Adipose tissue (tissue), 3 donors: ENCODE measurements around the gene LTBR. TPM values are rescaled to one million over a fixed set of nuclear protein-coding genes. Genes with fewer than 3 reads are reported as not detected.
A peak's percentile ranks its signal among the peaks of the same experiment; 100 is the strongest.

ENCODE experiments used
- H3K27ac ChIP-seq: one replicate; pipeline ENCODE4 v1.5.1; 2013; ENCODE audit warnings: low read depth, low read length
- WGBS, 3 donors: extraction: QIAGEN DNeasy Blood & Tissue Kit; methylation state at CpG; one replicate each; pipeline ENCODE4 v1.1.7; 2013; 5-methylcytosine and 5-hydroxymethylcytosine counted together
- polyA plus RNA-seq, 3 donors: library from polyadenylated mRNA; stranded (reverse); fragments of 200-250 nt; gene quantifications; one replicate each; pipeline ENCODE4 v1.2.3, GENCODE V29; 2013
- donor health status: healthy with polysubstance abuse.
- donor health status: Bipolar disorder and iron deficiency.
- donor health status: healthy.

The LTBR gene
- polyA plus RNA-seq, 3 donors = 53.4 to 132 (median 60.0) TPM

DNA sequence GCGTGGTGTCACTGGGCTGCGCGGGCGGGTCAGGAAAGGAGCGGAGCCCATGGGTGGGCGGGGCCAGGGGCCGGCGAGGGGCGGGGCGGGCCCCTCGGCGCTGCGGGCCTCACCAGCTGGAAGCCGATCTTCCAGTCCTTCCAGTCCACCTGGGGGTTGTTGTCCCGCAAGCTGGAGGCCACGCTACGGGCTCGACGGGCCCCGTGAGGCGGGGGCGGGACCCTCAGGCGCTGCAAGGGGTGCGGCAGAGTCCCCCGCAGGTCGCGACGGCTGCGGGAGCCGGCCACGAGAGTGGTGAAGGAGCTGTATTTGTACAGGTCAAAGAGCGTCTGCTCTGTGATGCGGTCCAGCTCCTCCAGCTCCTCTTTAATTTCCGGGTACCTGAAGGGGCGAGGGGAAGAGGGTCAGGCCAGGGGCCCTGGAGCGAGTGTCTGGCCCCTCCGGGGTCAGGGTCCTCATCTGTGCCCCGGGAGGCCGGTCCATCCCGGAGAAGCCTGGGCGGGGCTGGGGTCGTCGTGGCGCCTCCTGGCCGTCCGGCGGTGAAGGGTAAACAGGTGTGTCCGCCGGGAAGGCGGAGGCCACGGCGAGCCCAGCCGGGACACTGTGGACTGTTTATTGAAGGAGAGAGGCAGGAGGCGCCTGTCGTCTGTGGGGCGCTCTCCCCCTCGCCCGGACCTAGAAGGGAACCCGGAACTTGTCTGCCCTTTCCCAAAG is 20.5 kb upstream of the LTBR start:
- 1 to 5% (median 3%) methylated on average over 51 to 59 of the region's 59 CpGs for WGBS, 3 donors
- H3K27ac ChIP-seq = peak overlapping the region; percentile 87

DNA sequence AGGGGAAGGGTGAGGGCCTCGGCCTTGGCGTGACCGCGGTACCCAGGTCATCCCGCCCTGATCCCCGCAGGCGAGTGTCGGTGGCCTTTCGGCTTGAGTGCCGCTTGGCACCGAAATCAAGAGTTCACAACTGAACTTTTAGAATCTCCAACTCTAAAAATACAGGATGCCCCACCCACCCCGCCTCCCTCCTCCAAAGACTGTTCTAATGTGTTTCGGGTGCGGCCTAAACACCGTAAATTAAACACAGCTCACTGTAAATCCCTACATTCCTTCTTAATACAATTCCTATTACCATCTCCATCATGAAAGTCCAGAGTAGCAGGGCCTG is 20.0 kb upstream of the LTBR start:
- no peak overlapping the region for H3K27ac ChIP-seq
- WGBS, 3 donors = 12 to 27% (median 12%) methylated on average over 15 of the region's 15 CpGs

DNA sequence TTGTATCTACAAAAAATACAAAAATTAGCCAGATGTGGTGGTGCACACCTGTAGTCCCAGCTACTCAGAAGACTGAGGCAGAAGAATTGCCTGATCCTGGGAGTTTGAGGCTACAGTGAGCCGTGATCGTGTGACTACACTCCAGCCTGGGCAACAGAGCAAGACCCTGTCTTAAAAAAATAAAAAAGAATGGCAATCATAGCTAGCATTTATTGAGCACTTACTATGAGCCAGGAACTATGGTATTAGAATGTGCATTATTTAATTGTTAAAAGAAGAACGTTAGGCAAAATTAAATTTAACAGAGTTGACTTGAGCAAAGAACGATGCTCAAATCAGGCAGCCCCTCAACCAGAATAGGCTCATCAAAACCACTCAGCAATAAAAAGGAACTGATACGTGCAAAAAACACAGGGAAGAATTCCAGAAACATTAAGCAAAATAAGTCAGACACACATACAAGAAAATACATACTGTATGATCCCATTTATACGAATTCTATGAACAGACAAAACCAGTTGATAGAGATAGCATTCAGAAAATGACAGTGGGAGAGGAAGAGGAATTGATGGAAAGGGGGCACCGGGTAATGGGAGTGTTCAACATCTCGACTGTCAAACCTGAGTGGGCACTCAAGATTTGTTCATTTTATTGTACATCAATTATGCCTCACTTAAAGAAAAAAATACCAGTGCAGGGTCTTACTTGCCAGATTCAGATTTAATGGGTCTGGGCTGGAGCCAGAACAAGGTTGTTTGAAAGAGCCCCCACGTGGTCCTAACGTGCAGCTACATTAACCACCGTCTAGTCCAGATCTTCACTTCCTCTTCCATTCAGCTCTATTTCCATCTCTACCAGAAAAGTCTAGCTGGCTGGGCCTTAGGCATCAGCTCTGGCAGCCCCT is 16.6 kb upstream of the LTBR start:
- H3K27ac ChIP-seq = no peak overlapping the region
- WGBS, 3 donors = 45 to 59% (median 48%) methylated on average over 11 of the region's 11 CpGs

DNA sequence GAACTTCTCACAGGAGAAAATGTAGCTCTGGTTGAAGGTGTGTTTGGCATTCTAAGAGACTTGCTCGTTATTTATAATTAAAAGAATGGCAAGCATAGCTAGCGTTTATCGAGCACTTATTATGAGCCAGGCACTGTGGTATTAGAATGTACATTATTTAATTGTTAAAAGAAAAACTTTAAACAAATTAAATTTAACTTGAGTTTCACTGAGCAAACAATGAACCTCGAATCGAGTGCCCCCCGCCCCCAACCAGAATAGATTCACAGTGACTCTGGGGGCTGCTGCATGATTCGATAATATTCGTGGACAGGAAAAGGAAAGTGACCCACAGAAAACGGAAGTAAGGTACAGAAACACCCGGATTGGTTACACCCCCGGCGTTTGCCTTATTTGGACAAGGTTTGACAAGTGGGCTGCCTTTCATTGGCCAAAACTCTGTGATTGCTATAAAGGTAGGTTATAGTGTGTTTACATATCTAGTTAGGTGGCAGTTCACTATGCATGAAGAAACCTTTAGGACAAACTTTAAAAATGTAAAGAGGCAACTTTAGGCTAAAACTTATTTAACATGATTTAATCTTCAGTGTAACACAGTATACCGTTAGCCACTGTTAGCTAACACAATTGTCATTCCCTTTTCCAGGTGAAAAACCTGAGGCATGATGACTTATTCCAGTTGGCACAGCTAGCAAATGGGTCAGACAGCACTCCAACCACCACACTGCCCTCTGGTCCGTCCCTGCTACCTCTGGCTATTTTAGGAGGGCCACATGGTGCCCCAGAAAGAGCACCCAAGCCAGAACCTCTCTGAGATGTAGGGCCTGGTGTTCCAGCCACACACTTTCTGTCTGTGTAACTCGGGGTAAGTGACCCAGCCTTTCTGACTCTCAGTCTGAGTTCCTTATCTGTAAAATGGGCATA is 15.7 kb upstream of the LTBR start:
- WGBS, 3 donors = 52 to 76% (median 54%) methylated on average over 15 of the region's 15 CpGs
- H3K27ac ChIP-seq = no peak overlapping the region

DNA sequence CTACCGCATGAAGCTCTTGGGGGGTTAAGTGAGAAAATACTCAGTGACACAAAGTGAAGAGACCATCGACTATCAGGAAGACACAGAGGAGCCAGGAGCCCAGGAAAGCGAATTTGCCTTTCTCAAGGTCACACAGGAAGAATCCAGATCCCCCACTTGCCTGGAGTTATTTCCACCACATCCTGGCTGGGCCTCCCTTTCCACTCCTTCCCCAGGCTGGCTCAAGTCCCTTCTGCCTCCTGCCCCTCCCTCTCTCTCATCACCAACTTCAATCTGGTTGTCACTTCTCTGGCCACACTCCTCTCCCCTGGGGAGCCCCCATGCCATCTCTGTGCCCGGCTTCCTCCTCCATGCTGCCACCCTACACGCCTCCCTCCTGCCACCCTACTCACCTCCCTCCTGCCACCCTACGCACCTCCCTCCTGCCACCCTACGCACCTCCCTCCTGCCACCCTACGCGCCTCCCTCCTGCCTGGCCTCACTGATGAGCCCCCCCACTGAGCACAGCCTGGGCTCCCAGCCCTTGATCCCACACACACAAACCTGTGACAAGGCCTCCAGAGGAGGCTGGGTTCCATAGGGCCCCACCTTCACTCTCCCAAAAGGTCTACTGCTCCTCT is 14.9 kb upstream of the LTBR start:
- no peak overlapping the region for H3K27ac ChIP-seq
- 74 to 86% (median 84%) methylated on average over 9 of the region's 9 CpGs for WGBS, 3 donors

DNA sequence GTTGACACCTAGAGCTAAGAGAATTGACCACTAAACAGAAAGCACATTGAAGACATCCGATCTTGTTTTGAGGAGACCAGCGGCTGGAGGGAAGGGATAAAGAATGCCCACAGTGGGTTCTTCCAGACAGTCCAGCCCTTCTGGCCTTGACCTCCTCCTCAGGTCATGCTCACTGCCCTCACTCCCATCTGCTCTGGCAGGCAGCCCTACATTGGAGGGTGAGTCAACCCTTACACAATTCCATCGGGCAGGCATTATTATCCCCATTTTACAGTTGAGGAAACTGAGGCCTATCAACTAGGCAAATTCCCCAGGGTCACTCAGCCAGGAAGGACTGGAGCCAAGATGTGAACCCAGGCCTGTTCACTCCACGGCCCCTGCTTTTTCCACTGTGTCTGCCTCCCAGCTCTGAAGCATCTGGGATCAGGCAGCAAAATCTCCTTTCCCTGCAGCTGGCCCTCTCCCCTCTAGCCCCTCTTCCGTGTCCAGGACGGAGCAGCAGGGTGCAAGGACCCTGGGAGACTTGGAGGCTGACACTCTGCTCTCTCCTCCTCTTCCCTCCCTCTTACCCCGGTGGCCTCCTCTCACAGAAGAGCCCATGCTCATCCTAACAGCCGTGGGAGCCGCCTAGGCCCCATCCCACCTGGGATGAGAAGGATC is 13.9 kb upstream of the LTBR start:
- no peak overlapping the region for H3K27ac ChIP-seq
- 85 to 91% (median 91%) methylated on average over 9 of the region's 9 CpGs for WGBS, 3 donors

DNA sequence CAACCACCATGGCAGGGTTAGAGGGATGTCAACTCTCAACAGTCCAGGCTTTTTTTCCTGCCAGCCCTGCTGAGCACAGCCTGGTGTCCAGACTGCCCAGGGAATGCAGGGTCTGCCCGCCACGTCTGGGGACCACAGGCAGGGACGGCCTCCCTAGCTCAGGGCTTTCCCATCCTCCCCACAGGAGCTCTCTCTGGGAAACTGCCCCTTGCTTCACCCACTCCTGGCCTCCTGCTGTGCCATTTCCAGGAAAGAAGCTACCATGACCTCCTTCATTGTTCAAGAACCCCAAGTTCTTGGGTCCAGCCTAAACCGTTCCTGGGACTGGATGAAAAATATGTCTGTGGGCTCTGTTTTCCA is 13.4 kb upstream of the LTBR start:
- 66 to 95% (median 95%) methylated on average over 4 of the region's 4 CpGs for WGBS, 3 donors
- H3K27ac ChIP-seq = no peak overlapping the region

DNA sequence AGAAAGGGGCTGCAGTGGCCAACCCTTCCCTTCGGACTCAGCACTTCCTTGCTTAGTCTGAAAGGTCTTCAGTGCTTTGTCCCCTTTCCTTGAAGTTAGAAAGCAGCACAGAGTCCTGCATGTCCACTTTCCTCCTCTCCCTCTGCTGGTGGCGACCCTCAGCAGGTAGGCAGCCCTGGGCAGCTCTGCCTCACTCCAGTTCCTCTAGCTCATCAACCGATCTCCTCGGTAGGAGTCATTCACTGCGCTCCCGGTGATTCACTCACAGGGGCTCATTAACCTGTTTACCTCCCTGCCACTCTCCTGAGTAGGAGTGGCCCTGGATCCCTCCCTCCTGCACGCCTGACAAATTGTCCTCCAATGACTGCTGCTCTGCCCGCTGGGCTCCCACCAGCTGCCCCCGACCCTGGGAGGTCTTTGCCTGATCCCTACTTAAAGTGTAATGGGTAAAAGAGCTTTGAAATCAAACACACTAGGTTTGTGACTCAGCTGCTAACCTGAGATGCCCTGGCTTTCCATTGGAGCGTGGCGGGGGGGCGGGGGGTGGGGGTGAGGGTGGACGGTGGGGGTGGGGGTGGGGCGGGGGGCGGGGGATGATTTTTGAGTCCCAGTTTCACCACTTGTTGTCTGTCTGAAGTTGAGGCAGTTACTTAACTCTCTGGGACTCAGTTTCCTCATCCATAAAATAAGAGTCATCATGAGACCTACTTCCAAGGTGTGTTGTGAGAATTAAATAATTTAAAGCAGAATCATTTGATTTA is 12.8 kb upstream of the LTBR start:
- H3K27ac ChIP-seq = no peak overlapping the region
- 31 to 73% (median 70%) methylated on average over 14 to 15 of the region's 15 CpGs for WGBS, 3 donors

DNA sequence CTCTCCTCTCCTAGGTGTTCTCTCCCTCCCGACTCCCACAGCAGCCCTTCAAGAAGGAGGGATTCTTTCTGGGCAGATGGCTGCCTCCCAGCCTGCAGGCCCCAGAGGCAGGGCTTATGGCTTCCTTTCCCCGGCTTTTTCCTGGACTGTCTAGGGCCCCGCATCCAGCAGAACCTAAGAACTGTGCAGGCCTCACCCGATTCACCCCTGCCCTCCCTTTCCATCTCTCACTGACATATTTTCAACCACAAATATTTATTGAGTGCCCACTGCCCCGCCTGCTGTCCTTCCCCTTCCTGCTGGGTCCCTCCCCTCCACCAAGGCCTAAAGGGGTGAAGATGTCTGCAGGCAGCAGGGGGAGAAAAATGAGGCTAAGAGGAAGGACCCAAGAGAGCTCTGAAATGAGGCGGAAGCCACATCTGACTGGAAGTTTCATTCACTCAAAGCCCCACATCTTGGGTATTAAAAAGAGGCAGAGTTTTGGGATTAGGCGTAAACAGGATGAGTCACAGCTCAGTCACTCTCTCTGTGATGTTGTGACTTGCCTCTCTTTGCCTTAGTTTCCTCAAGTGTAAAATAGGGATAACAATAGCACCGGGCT is 11.5 kb upstream of the LTBR start:
- no peak overlapping the region for H3K27ac ChIP-seq
- WGBS, 3 donors = 23 to 47% (median 37%) methylated on average over 8 of the region's 8 CpGs

DNA sequence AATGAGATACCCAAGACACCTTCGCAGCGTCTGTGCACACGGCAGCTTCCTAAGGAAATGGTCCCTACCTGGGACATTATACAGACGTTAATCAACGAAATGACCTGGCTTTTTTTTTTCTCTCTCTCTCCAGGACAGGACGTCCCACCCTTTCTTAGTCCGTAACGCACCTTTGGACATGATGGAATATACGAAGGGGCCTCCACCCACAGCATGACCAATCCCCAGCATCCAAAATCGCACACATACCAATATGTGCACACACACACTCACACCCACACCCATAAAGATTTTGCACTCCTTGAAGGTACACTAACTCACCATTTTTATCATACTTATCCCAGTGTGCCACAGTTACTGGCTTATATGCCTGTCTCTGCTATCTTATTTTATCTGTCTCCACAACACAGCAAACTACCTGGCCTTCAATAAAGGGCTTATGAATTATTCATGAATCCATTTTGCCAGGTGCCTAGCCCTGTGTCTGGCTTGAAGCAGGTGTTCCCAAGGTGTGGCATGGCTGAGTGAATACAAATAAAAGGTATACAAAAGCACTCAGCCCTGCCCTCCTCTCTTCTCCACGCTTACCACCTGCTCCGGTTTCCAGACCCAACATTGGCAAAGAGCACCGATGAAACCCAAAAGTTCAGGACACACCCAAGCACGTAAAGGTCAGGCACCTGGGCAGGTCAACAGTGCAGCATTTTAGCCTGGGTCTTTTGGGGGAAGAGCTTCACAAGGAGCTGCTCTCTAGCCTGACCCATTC is 10.8 kb upstream of the LTBR start:
- WGBS, 3 donors = 66 to 82% (median 76%) methylated on average over 14 of the region's 14 CpGs
- no peak overlapping the region for H3K27ac ChIP-seq

DNA sequence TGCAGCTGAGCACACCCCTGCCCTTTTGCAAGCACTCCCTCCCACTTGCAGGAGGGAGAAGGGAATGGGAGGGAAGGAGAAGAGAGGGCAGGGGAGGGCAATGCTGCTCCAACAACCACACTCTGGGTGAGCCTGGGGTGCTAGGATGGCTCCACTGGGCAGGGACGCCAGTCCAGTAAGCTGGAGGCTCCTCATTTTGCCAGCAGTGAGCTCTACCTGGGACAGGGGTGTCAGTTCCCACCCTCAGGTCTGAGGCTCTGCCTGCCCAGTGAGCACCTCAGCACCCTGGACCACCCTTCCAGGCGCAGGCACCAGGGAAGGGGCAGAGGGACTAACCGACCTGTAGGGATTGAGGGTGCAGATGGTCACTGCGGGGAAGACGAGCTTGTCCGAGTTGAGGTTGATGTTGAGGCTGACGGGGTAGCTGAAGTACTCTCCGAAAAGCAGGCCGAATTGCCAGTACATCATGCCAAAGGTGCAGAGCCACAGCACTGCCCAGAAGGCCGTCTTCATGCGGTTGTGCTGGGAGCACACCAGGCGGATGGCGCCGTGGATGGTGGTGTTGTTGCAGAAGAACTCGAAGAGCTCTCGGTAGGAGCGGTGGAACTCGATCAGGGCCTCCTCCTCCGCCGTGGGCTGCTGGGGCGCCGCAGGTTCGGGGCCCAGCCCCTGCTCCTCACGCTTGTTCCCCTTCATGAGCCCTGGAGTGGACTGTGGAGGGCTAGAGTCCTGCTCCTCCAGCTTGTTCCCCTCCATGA is 9.8 kb upstream of the LTBR start:
- 83 to 95% (median 89%) methylated on average over 23 to 24 of the region's 24 CpGs for WGBS, 3 donors

DNA sequence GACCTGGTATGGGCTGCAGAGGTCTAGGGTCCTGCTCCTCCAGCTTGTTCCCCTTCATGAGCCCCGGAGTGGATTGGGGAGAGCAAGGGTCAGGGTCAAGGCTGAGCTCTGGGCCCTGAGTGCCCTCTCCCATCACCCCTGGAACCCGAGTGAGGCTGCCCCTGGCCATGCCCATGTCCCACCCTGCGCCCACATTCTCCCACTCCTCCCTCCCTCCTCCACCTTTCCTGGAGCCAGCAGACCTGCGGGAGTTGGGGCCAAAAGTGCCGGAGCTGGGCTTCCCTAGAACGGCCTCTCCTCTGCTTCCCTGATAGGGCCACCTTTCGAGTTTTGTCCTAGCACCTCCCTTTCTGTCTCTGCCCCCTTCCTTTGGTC is 9.2 kb upstream of the LTBR start:
- H3K27ac ChIP-seq = no peak overlapping the region
- 68 to 80% (median 73%) methylated on average over 7 of the region's 7 CpGs for WGBS, 3 donors

More for the DNA sequence above, 9.8 kb upstream of the LTBR start:
- H3K27ac ChIP-seq = no peak overlapping the region

DNA sequence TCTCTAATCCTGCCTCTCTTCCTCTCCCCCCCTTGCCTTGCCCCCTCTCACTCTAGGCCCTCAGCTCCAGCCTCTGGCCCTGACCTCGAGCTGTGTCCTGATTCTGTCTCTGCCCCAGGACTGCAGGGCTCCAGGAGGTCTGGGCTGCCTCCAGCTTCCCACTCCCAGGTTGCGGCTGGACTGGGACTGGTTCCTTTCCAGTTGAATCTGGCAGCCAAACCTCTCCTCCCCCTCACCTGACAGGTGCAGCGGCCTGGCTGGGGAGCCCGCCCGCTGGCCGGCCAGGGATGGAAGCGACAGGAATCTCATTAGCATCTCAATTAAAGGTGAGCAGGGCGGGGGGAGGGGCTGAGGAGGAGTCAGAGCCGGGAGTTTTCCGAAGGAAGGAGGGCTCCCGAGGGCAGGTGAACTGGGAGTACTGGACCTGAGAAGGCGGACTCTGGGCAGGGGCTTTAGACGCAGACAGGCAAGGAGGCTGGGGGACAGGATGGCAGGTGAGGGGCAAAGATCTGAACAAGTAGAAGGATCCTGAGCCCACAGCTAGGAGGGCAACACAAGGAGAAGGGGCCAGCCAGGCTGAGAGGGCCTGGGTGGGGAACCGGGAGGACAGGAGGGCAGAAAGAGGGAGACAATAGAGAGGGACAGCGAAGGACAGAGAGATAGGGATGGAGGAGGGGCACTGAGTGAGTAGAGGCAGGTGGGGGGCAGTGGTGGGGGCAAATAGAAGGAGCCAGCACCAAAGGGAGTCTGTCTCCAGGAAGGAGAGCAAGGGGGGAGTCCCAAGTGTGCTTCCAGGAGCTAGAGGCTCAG is 8.5 kb upstream of the LTBR start, which contains the start of gene SCNN1A:
TSS of gene SCNN1A (minus strand) at position 295 of the 810 bp plus-strand sequence. CDS start 780 bp downstream, outside the sequence.
- 71 to 85% (median 84%) methylated on average over 15 of the region's 15 CpGs for WGBS, 3 donors
- no peak within 1 kb of the TSS for H3K27ac ChIP-seq

DNA sequence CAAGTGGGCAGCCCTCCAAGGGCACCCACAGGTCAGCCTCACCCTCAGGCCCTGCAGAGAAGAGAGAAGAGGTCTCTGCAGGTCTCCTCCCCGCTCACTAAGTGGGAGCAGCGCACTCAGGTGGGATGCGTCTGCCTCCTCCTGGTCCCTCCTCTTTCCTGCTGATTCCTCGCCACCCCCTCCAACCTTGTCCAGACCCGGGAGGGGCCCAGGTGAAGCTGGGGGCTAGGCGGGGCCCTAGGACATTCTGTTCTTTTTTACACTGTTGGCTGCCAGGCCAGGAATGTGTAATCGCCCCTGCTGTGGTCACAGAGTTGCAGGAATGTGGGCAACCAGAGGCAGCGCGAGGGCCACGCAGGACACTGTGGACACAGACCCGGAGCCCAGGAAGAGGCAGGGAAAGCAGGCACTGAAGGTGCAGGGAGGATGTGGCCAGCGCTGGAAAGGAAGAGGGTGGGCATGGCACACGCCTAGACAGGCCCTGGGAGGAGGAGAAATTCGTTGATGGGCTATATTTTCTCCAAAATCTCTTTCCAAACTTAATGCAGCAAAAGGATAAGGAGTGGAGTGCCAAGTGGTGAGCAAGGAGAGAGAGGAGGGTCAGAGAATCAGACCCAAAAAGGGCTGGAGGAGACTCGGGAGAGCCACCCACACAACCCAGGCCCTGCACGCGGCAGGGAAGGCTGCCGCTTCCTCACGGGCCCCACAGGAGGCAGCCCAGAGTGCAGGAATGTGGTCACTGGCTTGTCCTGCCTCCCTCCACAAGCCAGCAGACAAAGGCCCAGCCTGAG is 7.7 kb upstream of the LTBR start:
- H3K27ac ChIP-seq = no peak overlapping the region
- WGBS, 3 donors = 29 to 56% (median 35%) methylated on average over 17 to 19 of the region's 19 CpGs
